BLaER1 treated with 17β-estradiol and CSF1 and Interleukin-3, amounts not matched to agents 10 nM and 100 nM (cell line): ENCODE measurements around the gene ZNF273.
A peak's percentile ranks its signal among the peaks of the same experiment; 100 is the strongest.
"Not testable (repeated sequence)": the region's sequence is repeated elsewhere in the genome, so short reads cannot be mapped to it uniquely, and the experiment has no call there.

Experiments
- H3K27ac ChIP-seq, 11 experiments: shearing (Covaris generic); formaldehyde crosslinking; 2 replicates each; pipeline ENCODE4 v1.8.1; 2022
- H3K27me3 ChIP-seq, 11 experiments: shearing (Covaris generic); formaldehyde crosslinking; 2 replicates each; pipeline ENCODE4 v1.8.1; 2022
- H3K36me3 ChIP-seq, 11 experiments: shearing (Covaris generic); formaldehyde crosslinking; 2 replicates each; pipeline ENCODE4 v1.8.1; 2022
- H3K4me1 ChIP-seq, 10 experiments: shearing (Covaris generic); formaldehyde crosslinking; 2 replicates each; pipeline ENCODE4 v1.8.1; 2022
- H3K4me2 ChIP-seq, 11 experiments: shearing (Covaris generic); formaldehyde crosslinking; 2 replicates each; pipeline ENCODE4 v1.8.1; 2022
- H3K4me3 ChIP-seq, 10 experiments: shearing (Covaris generic); formaldehyde crosslinking; 2 replicates each; pipeline ENCODE4 v1.8.1; 2022
- H3K9ac ChIP-seq, 11 experiments: shearing (Covaris generic); formaldehyde crosslinking; 2 replicates each; pipeline ENCODE4 v1.8.1; 2022
- H3K9me3 ChIP-seq, 11 experiments: shearing (Covaris generic); formaldehyde crosslinking; replicated peaks in 1 of 11; 2 replicates each; pipeline ENCODE4 v1.8.1; 2022
- H4K20me1 ChIP-seq, 11 experiments: shearing (Covaris generic); formaldehyde crosslinking; 2 replicates each; pipeline ENCODE4 v1.8.1; 2022
- Cebpa-rat ChIP-seq, 11 experiments: shearing (Covaris generic); IDR thresholded peaks; 2 replicates each; pipeline ENCODE4 v1.8.1; 2022

ZNF273 gene

GRCh38 chr7:64892666-64893309 is 10.3 kb upstream of the ZNF273 start:
- Histone ChIP-seq H3K4me3 (no peak overlapping the region), H3K4me1 (no peaks in the 10 kb centered on the region), H3K9me3 (peaks cover 5 to 19% (median 15%) of the 10 kb centered on the region in 11 experiments; a peak in 18 of 22 replicates), H3K27me3 (peaks cover 14 to 26% (median 21%) of the 10 kb centered on the region in 11 experiments; a peak in 21 of 22 replicates), H3K36me3 (no peaks in the 10 kb centered on the region), H3K4me2 (no peak overlapping the region), H3K27ac (no peak overlapping the region), H3K9ac (no peak overlapping the region), H4K20me1 (no peaks in the 10 kb centered on the region)
- no peak for TF ChIP-seq Cebpa-rat (IDR thresholded peaks at IDR 0.05)

GRCh38 chr7:64893401-64893800 is 9.7 kb upstream of the ZNF273 start:
- no peaks in the 10 kb centered on the region for H3K4me1 ChIP-seq
- TF ChIP-seq Cebpa-rat (IDR thresholded peaks at IDR 0.05): no peak
- H3K4me2 ChIP-seq: no peak overlapping the region
- H3K9ac ChIP-seq: no peak overlapping the region
- H3K27me3 ChIP-seq: peaks cover 11 to 20% (median 15%) of the 10 kb centered on the region in 11 experiments; a peak in 21 of 22 replicates
- no peak overlapping the region for H3K4me3 ChIP-seq
- no peaks in the 10 kb centered on the region for H4K20me1 ChIP-seq
- peaks cover 5 to 14% (median 12%) of the 10 kb centered on the region in 11 experiments; a peak in 18 of 22 replicates for H3K9me3 ChIP-seq
- no peak overlapping the region for H3K27ac ChIP-seq
- H3K36me3 ChIP-seq: no peaks in the 10 kb centered on the region

DNA sequence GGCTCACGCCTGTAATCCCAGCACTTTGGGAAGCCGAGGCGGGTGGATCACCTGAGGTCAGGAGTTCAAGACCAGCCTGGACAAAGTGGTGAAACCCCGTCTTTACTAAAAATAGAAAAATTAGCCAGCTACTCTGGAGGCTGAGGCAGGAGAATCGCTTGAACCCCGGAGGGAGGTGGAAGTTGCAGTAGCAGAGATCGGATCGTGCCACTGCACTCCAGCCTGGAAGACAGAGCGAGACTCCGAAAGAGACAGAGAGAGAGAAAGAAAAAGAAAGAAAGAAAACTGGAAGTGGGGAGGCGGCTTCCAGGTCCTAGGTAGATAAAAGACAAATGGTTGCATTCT is 640 bp upstream of the ZNF273 start:
- H3K27me3 ChIP-seq: not testable (repeated sequence)
- Histone ChIP-seq H3K9ac (peak overlapping the region in 9 of 11 experiments; percentile 89 to 94 (median 92); a peak in 18 of 22 replicates), H3K36me3 (peaks cover 5 to 34% (median 28%) of the 10 kb centered on the region in 11 experiments; a peak in 20 of 22 replicates), H3K4me1 (peaks cover 15 to 30% (median 25%) of the 10 kb centered on the region in 10 experiments; a peak in 19 of 20 replicates), H3K4me3 (peak overlapping the region; percentile 78 to 95 (median 88); a peak in 18 of 20 replicates), H4K20me1 (peaks cover 0 to 17% (median 2%) of the 10 kb centered on the region in 11 experiments; a peak in 7 of 22 replicates), H3K27ac (peak overlapping the region in 9 of 11 experiments; percentile 45 to 94 (median 91); a peak in 18 of 22 replicates), H3K9me3 (peaks cover 0 to 44% (median 35%) of the 10 kb centered on the region in 11 experiments; a peak in 20 of 22 replicates), H3K4me2 (peak overlapping the region; percentile 48 to 90 (median 76))

GRCh38 chr7:64904008-64904407 is 935 bp downstream of the ZNF273 start:
- peak overlapping the region; percentile 78 to 95 (median 88) for H3K4me3 ChIP-seq
- H3K9ac ChIP-seq: peak overlapping the region; percentile 89 to 94 (median 90); a peak in 21 of 22 replicates
- peak overlapping the region in 10 of 11 experiments; percentile 77 to 94 (median 90); a peak in 19 of 22 replicates for H3K27ac ChIP-seq
- H3K36me3 ChIP-seq: peaks cover 21 to 49% (median 43%) of the 10 kb centered on the region in 11 experiments
- no peaks in the 10 kb centered on the region for H3K27me3 ChIP-seq
- peaks cover 15 to 38% (median 25%) of the 10 kb centered on the region in 10 experiments; a peak in 19 of 20 replicates for H3K4me1 ChIP-seq
- peaks cover 0 to 28% (median 7%) of the 10 kb centered on the region in 11 experiments; a peak in 9 of 22 replicates for H4K20me1 ChIP-seq
- H3K9me3 ChIP-seq: peaks cover 12 to 60% (median 51%) of the 10 kb centered on the region in 11 experiments
- no peak for TF ChIP-seq Cebpa-rat (IDR thresholded peaks at IDR 0.05)
- H3K4me2 ChIP-seq: peak overlapping the region; percentile 67 to 93 (median 82)

DNA sequence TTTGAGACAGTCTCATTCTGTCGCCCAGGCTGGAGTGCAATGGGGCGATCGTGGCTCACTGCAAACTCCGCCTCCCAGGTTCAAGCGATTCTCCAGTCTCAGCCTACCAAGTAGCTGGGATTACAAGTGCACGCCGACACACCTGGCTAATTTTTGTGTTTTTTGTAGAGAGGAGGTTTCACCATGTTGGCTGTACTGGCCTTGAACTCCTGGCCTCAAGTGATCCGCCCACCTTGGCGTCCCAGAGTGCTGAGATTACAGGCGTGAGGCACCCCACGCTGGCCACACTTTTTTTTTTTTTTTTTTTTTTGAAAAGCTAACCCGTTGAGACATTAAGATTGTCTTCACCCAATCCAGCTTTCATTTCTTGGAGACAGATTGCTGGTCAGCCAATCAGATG is 2.1 kb downstream of the ZNF273 start:
- TF ChIP-seq Cebpa-rat (IDR thresholded peaks at IDR 0.05): no peak
- H3K9ac ChIP-seq: no peak overlapping the region
- H3K27me3 ChIP-seq: no peaks in the 10 kb centered on the region
- peaks cover 27 to 61% (median 55%) of the 10 kb centered on the region in 11 experiments for H3K36me3 ChIP-seq
- H3K4me2 ChIP-seq: peak overlapping the region in 10 of 11 experiments; percentile 2 to 93 (median 83); a peak in 14 of 22 replicates
- no peak overlapping the region for H3K27ac ChIP-seq
- peak overlapping the region in 7 of 10 experiments; percentile 78 to 95 (median 89); a peak in 6 of 20 replicates for H3K4me3 ChIP-seq
- H4K20me1 ChIP-seq: peaks cover 0 to 33% (median 7%) of the 10 kb centered on the region in 11 experiments; a peak in 9 of 22 replicates
- peaks cover 15 to 38% (median 25%) of the 10 kb centered on the region in 10 experiments; a peak in 19 of 20 replicates for H3K4me1 ChIP-seq
- H3K9me3 ChIP-seq: peaks cover 24 to 71% (median 62%) of the 10 kb centered on the region in 11 experiments

DNA sequence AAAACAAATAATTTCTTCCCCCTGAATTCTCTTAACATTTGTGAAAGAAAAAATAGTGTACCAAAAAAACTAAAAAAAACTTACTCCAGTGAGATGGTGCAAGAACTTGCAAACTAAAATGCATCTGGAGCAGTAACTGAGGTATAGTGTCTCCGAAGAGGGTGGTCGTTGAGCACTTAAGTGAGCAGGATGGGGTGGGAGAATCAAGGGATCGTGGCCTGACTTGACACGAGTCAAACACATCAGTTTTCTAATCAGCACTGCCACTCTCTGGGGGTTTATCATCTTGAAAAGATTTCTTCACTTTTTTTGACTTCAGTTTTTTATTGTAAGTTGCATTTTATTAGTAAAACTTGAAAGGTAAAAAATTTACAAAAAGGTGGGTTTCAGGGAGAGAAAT is 2.5 kb downstream of the ZNF273 start:
- Histone ChIP-seq H3K27ac (no peak overlapping the region), H4K20me1 (peaks cover 0 to 33% (median 7%) of the 10 kb centered on the region in 11 experiments; a peak in 9 of 22 replicates), H3K27me3 (no peaks in the 10 kb centered on the region), H3K9me3 (peaks cover 28 to 75% (median 66%) of the 10 kb centered on the region in 11 experiments), H3K36me3 (peaks cover 31 to 65% (median 59%) of the 10 kb centered on the region in 11 experiments), H3K9ac (no peak overlapping the region), H3K4me1 (peaks cover 15 to 38% (median 25%) of the 10 kb centered on the region in 10 experiments; a peak in 19 of 20 replicates), H3K4me3 (peak overlapping the region in 2 of 10 experiments; percentile 78 to 95; a peak in 4 of 20 replicates), H3K4me2 (peak overlapping the region in 10 of 11 experiments; percentile 2 to 93 (median 83); a peak in 7 of 22 replicates)
- no peak for TF ChIP-seq Cebpa-rat (IDR thresholded peaks at IDR 0.05)

DNA sequence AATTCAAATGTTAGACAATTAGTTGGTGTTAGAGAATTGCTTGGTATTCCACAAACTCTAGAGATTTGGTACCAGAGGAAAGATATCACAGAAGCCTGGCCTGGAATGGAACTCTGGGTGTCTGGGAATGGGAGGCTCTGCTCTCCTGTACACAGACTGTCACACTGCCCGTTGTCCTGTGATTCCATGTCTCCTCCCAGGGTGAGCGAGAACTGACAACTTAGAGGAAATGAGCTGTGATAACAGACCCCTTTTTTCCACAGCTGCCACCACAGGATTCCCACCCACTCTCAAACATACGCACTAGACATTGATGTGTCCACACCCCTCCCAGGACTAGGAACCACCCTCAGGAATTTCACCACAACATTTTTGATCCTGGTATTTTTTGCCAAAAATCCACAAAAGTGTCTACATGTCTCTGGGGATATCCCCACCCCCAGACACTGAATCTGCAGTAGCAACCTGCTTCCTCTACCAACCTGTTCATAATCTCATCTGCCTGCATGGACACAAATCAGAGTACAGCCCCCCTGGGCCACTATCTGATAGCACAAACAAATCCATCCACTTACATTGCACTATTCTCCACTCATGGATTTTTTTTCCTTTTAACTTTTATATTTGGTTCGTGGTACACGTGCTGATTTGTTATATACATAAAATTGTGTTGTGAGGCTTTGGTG is 4.7 kb downstream of the ZNF273 start:
- TF ChIP-seq Cebpa-rat (IDR thresholded peaks at IDR 0.05): no peak
- Histone ChIP-seq H3K9ac (no peak overlapping the region), H3K27me3 (no peaks in the 10 kb centered on the region), H3K27ac (no peak overlapping the region), H3K36me3 (peaks cover 40 to 87% (median 80%) of the 10 kb centered on the region in 11 experiments), H3K4me2 (peak overlapping the region in 3 of 11 experiments; percentile 9 to 19 (median 10); a peak in 2 of 22 replicates), H3K4me1 (peaks cover 9 to 33% (median 21%) of the 10 kb centered on the region in 10 experiments; a peak in 18 of 20 replicates), H4K20me1 (peaks cover 0 to 33% (median 7%) of the 10 kb centered on the region in 11 experiments; a peak in 9 of 22 replicates), H3K9me3 (peaks cover 50 to 89% (median 88%) of the 10 kb centered on the region in 11 experiments), H3K4me3 (no peak overlapping the region; a peak in 1 of 20 replicates)

DNA sequence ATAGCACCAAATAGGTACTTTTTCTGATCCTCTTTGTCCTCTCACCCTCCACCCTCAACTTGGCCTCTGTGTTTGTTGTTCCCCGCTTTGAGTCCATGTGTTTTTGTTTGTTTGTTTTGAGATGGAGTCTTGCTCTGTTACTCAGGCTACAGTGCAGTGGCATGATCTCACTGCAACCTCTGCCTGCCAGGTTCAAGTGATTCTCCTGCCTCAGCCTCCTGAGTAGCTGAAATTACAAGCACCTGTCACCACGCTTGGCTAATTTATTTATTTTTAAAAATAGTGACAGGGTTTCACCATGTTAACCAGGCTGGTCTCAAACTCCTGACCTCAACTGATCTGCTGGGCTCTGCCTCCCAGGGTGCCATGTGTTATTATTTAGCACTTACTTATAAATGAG is 5.3 kb downstream of the ZNF273 start:
- H3K27ac ChIP-seq: no peak overlapping the region
- peaks cover 0 to 33% (median 7%) of the 10 kb centered on the region in 11 experiments; a peak in 9 of 22 replicates for H4K20me1 ChIP-seq
- peaks cover 46 to 93% (median 86%) of the 10 kb centered on the region in 11 experiments for H3K36me3 ChIP-seq

More for the DNA sequence above, 5.3 kb downstream of the ZNF273 start:
- Histone ChIP-seq H3K4me2 (no peak overlapping the region), H3K27me3 (no peaks in the 10 kb centered on the region; a peak in 1 of 22 replicates), H3K9ac (no peak overlapping the region), H3K9me3 (peaks cover 56 to 95% (median 94%) of the 10 kb centered on the region in 11 experiments), H3K4me3 (no peak overlapping the region; a peak in 3 of 20 replicates), H3K4me1 (peaks cover 9 to 32% (median 21%) of the 10 kb centered on the region in 10 experiments; a peak in 18 of 20 replicates)
- no peak for TF ChIP-seq Cebpa-rat (IDR thresholded peaks at IDR 0.05)
